GM21367 (cell line): ENCODE results near the gene ARL4C.
A peak's percentile ranks its signal among the peaks of the same experiment; 100 is the strongest.

Source experiments
- ATAC-seq: cut with Tn5 transposase; IDR thresholded peaks from one replicate; pipeline ENCODE4 v1.9.1; 2021; ENCODE audit not compliant: unreplicated experiment

The ARL4C gene

GRCh38 chr2:234500394-234501006 lies 3.6 kb upstream of the ARL4C start:
- ATAC-seq = peak; percentile 34

- no peak for ATAC-seq
Observed at GRCh38 chr2:234497594-234498235, 834 bp upstream of the ARL4C start.

GRCh38 chr2:234496055-234496834 lies 636 bp downstream of the ARL4C start:
- ATAC-seq = peak; percentile 42

DNA sequence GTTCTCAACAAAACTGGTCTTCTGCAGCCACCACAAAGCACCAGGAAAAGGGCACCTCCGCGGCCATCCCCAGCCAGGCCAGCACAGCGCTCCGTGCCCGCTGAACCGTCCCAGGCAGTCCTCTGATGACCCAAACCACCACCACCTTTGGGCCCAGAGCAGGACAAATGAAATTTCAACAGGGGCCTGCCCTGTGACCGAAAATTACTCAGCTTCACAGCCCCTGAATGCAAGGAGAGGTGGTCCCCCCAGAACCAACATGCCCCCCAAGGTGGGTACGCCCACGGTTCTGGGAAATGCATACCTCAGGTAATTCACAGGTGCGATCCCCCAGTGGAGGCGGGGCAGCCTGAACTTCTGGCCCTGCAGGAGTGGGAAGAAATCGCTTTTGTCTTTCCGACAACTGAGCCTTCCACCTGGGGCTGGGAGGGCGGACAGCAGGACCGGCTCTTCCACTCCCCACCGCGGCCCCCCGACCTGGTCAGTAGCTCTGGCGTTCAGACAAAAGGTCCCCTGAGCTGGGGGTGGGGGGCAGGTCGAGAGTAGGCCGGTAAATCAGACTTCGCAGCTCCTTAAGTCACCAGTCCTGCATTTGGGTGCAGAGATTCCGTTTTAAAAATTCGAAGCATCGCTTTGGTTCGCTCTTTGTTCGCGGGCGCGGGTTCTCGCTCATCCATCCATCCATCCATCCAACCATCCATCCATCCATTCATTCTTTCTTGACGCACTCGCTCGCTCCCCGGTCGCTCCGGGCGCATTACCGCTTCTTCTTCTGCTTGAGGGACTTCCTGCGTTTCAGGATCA lies 1.4 kb downstream of the ARL4C start:
- no peak for ATAC-seq

- no peak for ATAC-seq
Observed at GRCh38 chr2:234494361-234495250, 2.3 kb downstream of the ARL4C start.

DNA sequence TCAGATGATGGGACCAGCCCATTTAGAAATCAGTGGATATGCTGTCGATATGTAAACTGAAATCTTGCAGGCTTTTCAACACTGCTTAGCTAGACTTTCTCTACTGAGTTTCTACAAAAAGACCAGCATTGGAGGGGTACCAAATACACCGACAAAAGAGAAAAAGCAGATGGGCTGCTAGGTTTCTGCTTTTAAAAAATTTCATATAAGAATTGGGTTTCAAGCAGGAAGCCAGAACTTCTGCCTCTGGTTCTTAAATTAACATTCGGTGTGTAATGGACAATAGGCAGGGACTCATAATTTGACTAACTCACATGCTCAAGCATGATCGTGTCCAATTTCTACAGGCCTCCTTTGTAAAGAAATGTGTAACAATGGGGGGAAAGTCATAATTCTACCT lies 3.1 kb downstream of the ARL4C start:
- ATAC-seq = no peak

DNA sequence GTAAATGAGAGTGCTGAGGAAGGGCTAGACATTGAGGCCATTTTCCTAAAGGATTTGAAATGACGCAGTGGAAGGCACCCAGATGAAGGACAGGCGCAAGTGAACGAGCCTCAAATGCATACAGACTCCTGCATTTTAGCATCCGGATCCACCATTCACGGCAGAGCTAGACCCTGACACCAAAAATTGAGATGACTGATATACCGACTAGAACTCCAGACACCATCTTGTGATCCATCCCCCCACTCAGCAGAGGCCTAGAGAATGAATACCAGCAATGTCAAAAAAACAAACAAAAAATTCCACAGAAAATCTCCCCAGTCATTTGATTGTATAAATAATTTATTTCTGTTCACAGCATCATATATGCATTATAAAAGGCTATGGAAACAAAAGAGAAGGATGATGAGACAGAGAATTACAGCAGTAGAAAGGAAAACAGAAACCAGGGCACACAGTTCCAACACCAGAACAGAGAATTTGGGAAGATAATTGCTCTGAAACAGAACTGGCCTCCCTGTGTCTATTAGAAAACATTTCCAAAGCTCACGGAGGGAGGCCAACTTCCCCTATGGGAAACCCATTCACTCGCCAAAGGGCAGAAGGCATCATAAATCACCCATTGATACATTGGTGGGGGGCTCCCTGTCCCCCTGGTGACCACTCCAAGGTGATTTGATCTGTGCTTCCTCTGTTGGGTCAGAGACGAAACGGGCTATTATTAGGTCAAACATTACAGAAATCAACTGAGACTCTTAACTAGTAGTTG lies 4.0 kb downstream of the ARL4C start:
- ATAC-seq = no peak

DNA sequence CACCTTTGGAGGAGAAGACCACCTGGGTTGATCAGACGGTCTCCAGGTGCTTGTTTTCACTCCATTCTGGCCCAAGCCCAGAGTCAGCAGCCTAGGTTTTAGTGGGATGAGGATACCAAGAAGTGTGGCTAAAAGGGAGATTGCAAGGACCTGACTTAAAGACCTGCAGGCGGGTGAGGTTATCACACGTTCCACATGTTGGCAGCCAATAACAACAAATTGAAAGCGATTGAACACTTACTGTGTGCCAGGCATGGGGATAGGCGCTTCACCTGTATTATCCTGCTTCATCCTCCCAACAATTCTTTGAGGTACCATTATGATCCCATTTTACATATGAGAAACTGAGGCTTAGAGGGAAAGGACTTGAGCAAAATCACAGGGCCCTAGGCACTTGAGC lies 5.0 kb downstream of the ARL4C start:
- ATAC-seq = no peak

DNA sequence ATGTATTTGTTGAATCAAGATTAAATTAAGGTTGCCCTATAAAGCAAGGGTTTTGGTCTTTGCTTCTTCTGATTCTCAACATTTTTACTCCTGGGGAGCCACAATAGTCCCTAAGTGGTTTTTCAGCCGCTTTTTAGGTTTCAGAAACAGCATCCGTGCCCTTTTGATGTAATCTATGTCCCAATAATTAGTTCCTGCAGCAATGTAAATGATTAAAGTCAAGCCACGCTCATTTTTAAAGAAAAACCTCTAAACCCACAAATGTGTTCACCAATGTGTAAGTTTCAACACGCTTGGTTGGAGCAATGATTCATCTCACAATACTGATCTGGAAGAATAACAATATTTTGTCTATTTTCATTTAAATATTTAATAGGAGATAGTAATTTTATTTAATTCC lies 5.6 kb downstream of the ARL4C start:
- ATAC-seq = no peak

DNA sequence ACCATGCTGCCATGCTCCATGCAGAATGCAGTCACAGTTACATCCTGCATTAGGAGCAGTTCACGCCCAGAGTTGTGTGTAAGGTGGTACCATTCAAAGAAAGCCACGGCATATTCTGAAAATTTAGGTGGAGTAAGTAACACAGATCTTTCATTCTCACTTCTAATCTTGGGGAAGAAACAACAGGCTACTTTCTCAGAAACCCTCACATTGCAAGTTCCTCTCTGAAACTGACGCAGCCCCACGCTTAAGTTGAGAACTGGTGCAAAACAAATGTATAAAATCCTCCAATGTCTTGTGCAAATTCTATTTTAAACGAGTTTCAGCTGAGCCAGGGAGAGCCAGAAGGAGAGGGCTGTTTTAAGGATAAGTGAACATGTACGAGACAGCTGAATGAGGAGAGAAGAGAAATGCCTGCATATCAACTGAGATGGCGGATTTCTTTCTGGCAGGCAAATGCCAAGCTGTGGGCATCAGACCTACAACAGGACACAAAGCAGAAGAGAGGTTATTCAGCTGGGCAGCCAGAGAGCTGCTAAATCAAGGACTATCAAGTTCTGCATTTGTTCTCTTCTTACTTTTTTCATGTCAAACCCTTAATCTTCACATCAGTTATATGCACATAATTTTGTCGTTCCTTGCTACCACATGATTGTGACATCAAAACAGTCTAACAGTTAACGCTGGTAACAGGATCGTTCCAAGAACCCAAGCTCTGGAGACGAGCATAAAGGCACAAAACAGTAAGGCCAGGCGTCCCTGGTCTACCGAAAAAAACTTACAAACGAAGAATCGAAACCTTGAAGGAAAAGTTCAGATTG lies 6.4 kb downstream of the ARL4C start:
- ATAC-seq = no peak

DNA sequence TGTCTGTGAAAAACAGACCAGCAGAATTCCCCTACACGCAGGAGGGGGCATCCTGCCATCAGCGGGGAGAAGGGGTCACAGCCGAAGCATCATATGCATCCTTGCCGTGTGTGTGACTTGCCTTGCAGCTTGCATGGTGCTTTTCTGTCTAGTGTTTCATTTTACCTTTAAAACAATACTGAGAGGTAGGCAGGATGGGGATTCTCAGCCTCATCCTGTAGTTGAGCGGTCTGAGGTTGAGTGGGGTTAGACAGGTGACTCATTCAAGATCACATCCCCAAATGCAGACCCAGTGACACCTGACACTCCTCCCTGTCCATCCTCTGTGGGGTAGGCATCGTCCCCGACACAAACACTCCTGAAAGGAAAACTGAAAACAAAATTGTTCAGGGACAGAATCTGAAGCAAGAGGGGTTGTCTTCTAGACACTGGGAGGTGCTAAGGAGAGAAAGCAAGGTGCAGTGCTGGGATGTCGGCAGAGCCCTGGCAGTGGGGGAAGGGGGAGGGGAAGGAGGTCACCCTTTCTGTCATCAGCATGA lies 7.9 kb downstream of the ARL4C start:
- ATAC-seq = peak; percentile 63

DNA sequence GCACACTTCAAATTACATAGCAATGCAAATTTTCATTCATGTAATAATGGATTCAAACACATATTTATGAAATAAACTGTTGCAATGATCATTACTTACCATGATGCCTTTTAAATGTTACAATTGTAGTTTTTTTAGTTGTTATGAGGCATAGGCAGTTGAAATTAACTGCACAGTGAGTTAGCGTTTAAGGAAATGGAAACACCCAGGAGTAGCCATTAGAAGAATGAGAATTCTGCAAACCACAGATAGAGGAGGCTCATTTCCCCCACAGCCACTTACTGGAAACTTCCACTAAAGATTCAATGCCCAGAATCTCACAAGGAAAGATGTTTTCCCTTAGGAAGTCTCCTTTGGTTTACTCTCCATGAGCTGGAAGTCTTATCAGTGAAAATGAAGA lies 8.4 kb downstream of the ARL4C start:
- no peak for ATAC-seq

GRCh38 chr2:234487356-234487755 lies 9.5 kb downstream of the ARL4C start:
- ATAC-seq = no peak

DNA sequence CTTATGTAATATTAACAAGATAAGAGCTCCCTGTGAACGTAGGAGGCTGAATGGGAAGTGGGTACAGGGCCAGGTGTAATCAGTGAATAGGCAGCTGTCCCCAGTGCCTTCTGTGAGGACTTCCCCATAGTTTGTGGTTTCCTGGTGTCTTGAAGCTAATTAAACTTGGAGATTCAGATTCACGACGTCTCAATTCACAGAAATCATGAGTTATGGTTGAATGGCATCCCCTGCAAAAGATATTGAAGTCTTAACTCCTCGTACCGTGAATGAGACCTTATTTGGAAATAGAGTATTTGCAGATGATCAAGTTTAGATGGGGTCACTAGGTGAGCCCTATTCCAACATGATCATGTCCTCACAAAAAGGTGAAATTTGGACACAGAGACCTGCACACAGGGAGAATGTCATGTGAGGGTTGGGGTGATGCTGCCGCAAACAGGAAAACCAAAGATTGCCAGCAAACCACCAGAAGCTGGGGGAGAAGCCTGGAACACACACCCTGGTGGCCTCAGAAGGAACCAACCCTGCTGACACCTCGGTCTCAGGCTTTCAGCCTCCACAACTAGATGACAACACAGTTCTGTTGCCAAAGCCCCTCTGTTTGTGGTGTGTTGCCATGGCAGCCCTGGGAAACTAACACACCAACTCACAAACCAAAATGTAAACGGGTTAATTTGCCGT lies 13.2 kb downstream of the ARL4C start:
- ATAC-seq = peak; percentile 53

DNA sequence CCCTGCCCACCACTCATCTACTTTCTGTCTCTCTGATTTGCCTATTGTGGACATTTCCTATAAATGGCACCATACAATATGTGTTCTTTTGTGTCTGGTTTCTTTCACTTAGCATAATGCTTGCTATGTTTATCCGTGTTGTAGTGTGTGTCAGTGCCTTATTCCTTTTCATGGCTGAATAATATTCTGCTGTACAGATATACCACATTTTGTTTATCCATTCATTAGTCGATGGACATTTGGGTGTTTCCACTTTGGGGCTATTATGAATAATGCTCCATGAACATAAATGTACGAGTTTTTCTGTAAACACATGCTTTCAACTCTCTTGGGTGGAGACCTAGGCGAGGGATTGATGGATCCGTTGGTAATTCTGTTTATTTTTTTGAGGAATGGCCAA lies 15.6 kb downstream of the ARL4C start:
- no peak for ATAC-seq

DNA sequence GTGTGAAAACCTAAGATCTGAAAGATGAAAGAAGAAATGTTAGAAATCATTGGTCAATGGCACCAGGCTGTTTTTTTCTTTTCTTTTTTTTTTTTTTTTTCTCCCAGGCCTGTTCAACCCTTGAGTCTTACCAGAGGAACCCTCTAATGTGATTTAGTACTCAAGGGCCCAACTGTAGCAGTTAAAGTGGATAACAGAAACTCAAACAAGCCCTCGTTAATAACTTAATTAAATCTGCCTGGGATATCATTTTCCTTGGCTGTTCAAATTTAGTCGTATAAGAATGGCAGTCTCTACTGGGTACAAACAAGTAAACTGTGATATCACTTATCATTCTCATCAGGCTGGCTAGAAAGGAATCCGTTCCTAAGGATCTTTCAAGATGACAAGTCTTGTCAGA lies 16.5 kb downstream of the ARL4C start:
- no peak for ATAC-seq

DNA sequence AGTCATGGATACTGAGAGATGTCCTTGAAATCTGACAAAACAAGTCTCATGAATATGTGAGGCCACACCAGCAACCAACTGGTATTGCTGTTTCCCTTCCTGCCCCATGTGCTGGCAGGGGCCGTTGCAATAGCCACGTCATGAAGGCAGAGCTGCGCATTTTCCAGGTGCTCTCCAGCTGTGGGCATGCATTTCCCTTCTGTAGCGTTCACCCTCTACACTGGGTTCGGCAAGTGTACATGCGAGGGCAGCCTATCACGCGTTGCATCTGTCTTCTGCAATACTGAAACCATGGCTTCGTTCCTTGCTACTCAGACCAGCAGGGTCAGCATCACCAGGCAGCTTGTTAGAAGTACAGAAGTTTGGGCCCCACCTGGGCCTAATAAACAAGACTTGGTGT lies 17.4 kb downstream of the ARL4C start:
- no peak for ATAC-seq
